ENCODE measurements around the gene PARD3. TPM values are rescaled to one million over a fixed set of nuclear protein-coding genes. Genes with fewer than 3 reads are reported as not detected.

Gene PARD3
- total RNA-seq, 1 donor from 2014 or later, result 37.2 TPM

GRCh38 chr10:34219753-34220548 lies 595.1 kb downstream of the PARD3 start:
- H3K27ac Mint-ChIP-seq (ENCODE audit: unreplicated experiment), result no peak overlapping the region
- no peaks in the 10 kb centered on the region for H3K27me3 Mint-ChIP-seq (ENCODE audit: unreplicated experiment)
- H3K36me3 Mint-ChIP-seq (ENCODE audit: unreplicated experiment), result peaks cover 2% of the 10 kb centered on the region
- no peak for DNase-seq (ENCODE audit: extremely low spot score, unreplicated experiment)
- peaks cover 18% of the 10 kb centered on the region for H3K4me1 Mint-ChIP-seq (ENCODE audit: unreplicated experiment)
- no peak for TF ChIP-seq CTCF (IDR thresholded peaks at IDR 0.05)
- H3K4me3 Mint-ChIP-seq (ENCODE audit: unreplicated experiment), result no peak overlapping the region
- H3K9me3 Mint-ChIP-seq (ENCODE audit: unreplicated experiment), result no peaks in the 10 kb centered on the region

- Mint-ChIP-seq H3K36me3 (ENCODE audit: unreplicated experiment) (peaks cover 2% of the 10 kb centered on the region), H3K4me1 (ENCODE audit: unreplicated experiment) (peaks cover 16% of the 10 kb centered on the region), H3K4me3 (ENCODE audit: unreplicated experiment) (no peak overlapping the region), H3K9me3 (ENCODE audit: unreplicated experiment) (no peaks in the 10 kb centered on the region), H3K27ac (ENCODE audit: unreplicated experiment) (no peak overlapping the region), H3K27me3 (ENCODE audit: unreplicated experiment) (no peaks in the 10 kb centered on the region)
- TF ChIP-seq CTCF (IDR thresholded peaks at IDR 0.05), result no peak
- DNase-seq (ENCODE audit: extremely low spot score, unreplicated experiment), result no peak
Observed at GRCh38 chr10:34217524-34217923, 597.6 kb downstream of the PARD3 start.

GRCh38 chr10:34216348-34216945 lies 598.6 kb downstream of the PARD3 start:
- Mint-ChIP-seq H3K36me3 (ENCODE audit: unreplicated experiment) (peaks cover 2% of the 10 kb centered on the region), H3K4me3 (ENCODE audit: unreplicated experiment) (no peak overlapping the region), H3K4me1 (ENCODE audit: unreplicated experiment) (peaks cover 16% of the 10 kb centered on the region), H3K27me3 (ENCODE audit: unreplicated experiment) (no peaks in the 10 kb centered on the region), H3K27ac (ENCODE audit: unreplicated experiment) (peak overlapping the region; percentile 53), H3K9me3 (ENCODE audit: unreplicated experiment) (no peaks in the 10 kb centered on the region)
- no peak for DNase-seq (ENCODE audit: extremely low spot score, unreplicated experiment)
- no peak for TF ChIP-seq CTCF (IDR thresholded peaks at IDR 0.05)

GRCh38 chr10:34213805-34214197 lies 601.3 kb downstream of the PARD3 start:
- Mint-ChIP-seq H3K9me3 (ENCODE audit: unreplicated experiment) (no peaks in the 10 kb centered on the region), H3K36me3 (ENCODE audit: unreplicated experiment) (peaks cover 10% of the 10 kb centered on the region), H3K27ac (ENCODE audit: unreplicated experiment) (no peak overlapping the region), H3K4me3 (ENCODE audit: unreplicated experiment) (no peak overlapping the region), H3K4me1 (ENCODE audit: unreplicated experiment) (peaks cover 16% of the 10 kb centered on the region), H3K27me3 (ENCODE audit: unreplicated experiment) (no peaks in the 10 kb centered on the region)
- no peak for DNase-seq (ENCODE audit: extremely low spot score, unreplicated experiment)
- no peak for TF ChIP-seq CTCF (IDR thresholded peaks at IDR 0.05)

- Mint-ChIP-seq H3K27me3 (ENCODE audit: unreplicated experiment) (no peaks in the 10 kb centered on the region), H3K27ac (ENCODE audit: unreplicated experiment) (no peak overlapping the region), H3K9me3 (ENCODE audit: unreplicated experiment) (no peaks in the 10 kb centered on the region), H3K4me1 (ENCODE audit: unreplicated experiment) (peaks cover 16% of the 10 kb centered on the region), H3K36me3 (ENCODE audit: unreplicated experiment) (peaks cover 10% of the 10 kb centered on the region), H3K4me3 (ENCODE audit: unreplicated experiment) (no peak overlapping the region)
- no peak for DNase-seq (ENCODE audit: extremely low spot score, unreplicated experiment)
- no peak for TF ChIP-seq CTCF (IDR thresholded peaks at IDR 0.05)
Observed at GRCh38 chr10:34213193-34213804, 601.8 kb downstream of the PARD3 start.
